ENCODE measurements around the gene CSGALNACT2.

CSGALNACT2 gene

DNA sequence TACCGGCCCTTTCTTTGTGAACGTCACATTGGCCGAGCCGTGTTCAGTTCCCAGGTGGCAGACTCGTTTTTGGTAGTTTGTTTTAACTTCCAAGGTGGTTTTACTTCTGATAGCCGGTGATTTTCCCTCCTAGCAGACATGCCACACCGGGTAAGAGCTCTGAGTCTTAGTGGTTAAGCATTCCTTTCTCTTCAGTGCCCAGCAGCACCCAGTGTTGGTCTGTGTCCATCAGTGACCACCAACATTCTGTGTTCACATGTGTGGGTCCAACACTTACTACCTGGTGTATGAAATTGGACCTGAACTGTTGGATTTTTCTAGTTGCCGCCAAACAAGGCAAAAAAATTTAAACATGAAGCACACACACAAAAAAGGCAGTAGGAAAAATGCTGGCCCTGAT lies 9.9 kb upstream of the CSGALNACT2 start:
- no peak overlapping the region for H3K4me3 ChIP-seq (ENCODE audit: low read length)
- no peak overlapping the region for H3K27ac ChIP-seq (ENCODE audit: low read length)
- no peaks in the 10 kb centered on the region for H3K36me3 ChIP-seq (ENCODE audit: control insufficient read depth, low read depth, low read length)
- no peaks in the 10 kb centered on the region for H3K9me3 ChIP-seq (ENCODE audit: control insufficient read depth, low read depth, low read length)
- H3K9ac ChIP-seq (ENCODE audit: low read length), result no peak overlapping the region
- no peaks in the 10 kb centered on the region for H3K27me3 ChIP-seq (ENCODE audit: control insufficient read depth, insufficient read depth, low read length)
- H3K4me1 ChIP-seq (ENCODE audit: control insufficient read depth, low read depth, low read length), result no peaks in the 10 kb centered on the region

DNA sequence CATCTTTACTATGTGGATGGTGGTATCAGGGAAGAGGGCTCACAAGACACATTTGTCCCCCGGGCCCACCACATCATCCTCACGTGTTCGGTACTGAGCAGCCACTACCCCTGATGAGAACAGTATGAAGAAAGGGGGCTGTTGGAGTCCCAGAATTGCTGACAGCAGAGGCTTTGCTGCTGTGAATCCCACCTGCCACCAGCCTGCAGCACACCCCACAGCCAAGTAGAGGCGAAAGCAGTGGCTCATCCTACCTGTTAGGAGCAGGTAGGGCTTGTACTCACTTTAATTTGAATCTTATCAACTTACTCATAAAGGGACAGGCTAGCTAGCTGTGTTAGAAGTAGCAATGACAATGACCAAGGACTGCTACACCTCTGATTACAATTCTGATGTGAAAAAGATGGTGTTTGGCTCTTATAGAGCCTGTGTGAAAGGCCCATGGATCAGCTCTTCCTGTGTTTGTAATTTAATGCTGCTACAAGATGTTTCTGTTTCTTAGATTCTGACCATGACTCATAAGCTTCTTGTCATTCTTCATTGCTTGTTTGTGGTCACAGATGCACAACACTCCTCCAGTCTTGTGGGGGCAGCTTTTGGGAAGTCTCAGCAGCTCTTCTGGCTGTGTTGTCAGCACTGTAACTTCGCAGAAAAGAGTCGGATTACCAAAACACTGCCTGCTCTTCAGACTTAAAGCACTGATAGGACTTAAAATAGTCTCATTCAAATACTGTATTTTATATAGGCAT lies 9.1 kb upstream of the CSGALNACT2 start:
- Histone ChIP-seq H3K4me1 (ENCODE audit: control insufficient read depth, low read depth, low read length) (no peaks in the 10 kb centered on the region), H3K27ac (ENCODE audit: low read length) (no peak overlapping the region), H3K9ac (ENCODE audit: low read length) (no peak overlapping the region), H3K9me3 (ENCODE audit: control insufficient read depth, low read depth, low read length) (no peaks in the 10 kb centered on the region), H3K27me3 (ENCODE audit: control insufficient read depth, insufficient read depth, low read length) (no peaks in the 10 kb centered on the region), H3K36me3 (ENCODE audit: control insufficient read depth, low read depth, low read length) (no peaks in the 10 kb centered on the region), H3K4me3 (ENCODE audit: low read length) (no peak overlapping the region)

DNA sequence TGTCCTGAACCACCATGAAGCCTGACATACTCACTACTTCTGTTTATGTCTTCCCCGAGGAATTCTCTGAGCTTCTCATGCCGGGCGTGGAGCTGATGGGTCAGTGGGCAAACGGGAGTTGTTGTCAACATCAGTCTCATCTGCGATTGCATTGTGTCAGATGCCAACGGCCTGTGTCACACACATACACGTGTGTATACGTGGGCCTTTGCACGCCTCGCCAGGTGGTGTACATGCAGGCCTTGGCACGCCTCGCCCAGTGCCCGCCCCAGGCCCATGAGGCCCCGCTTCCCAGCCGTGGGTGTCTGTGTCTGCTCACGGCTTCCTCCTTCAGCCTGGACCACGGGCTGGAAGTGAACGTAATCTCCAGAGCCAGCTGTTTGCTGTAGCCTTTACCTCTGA lies 7.5 kb upstream of the CSGALNACT2 start:
- no peaks in the 10 kb centered on the region for H3K36me3 ChIP-seq (ENCODE audit: control insufficient read depth, low read depth, low read length)
- no peaks in the 10 kb centered on the region for H3K27me3 ChIP-seq (ENCODE audit: control insufficient read depth, insufficient read depth, low read length)
- no peaks in the 10 kb centered on the region for H3K4me1 ChIP-seq (ENCODE audit: control insufficient read depth, low read depth, low read length)
- no peak overlapping the region for H3K9ac ChIP-seq (ENCODE audit: low read length)
- H3K9me3 ChIP-seq (ENCODE audit: control insufficient read depth, low read depth, low read length), result no peaks in the 10 kb centered on the region
- no peak overlapping the region for H3K27ac ChIP-seq (ENCODE audit: low read length)
- no peak overlapping the region for H3K4me3 ChIP-seq (ENCODE audit: low read length)

DNA sequence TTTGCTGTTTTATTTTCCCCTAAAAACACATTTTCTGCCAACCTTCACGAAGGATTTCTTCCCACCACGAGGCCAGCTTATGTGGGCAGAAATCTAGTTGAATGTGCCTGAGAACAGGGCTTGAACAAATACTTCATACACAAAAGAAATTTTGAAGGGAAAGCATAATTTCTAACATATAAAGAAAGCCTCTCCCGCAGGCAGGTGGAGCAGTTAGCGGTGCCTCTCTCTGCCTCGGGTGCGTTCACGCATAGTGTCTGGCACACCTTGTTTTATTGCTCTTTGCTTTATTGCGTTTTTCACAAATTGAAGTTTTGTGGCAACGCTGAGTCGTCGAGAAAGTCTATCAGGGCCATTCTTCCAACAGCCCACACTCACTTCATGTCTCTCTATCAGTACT lies 7.0 kb upstream of the CSGALNACT2 start:
- Histone ChIP-seq H3K27ac (ENCODE audit: low read length) (no peak overlapping the region), H3K9ac (ENCODE audit: low read length) (no peak overlapping the region), H3K4me3 (ENCODE audit: low read length) (no peak overlapping the region), H3K4me1 (ENCODE audit: control insufficient read depth, low read depth, low read length) (no peaks in the 10 kb centered on the region), H3K9me3 (ENCODE audit: control insufficient read depth, low read depth, low read length) (no peaks in the 10 kb centered on the region), H3K36me3 (ENCODE audit: control insufficient read depth, low read depth, low read length) (no peaks in the 10 kb centered on the region), H3K27me3 (ENCODE audit: control insufficient read depth, insufficient read depth, low read length) (no peaks in the 10 kb centered on the region)

DNA sequence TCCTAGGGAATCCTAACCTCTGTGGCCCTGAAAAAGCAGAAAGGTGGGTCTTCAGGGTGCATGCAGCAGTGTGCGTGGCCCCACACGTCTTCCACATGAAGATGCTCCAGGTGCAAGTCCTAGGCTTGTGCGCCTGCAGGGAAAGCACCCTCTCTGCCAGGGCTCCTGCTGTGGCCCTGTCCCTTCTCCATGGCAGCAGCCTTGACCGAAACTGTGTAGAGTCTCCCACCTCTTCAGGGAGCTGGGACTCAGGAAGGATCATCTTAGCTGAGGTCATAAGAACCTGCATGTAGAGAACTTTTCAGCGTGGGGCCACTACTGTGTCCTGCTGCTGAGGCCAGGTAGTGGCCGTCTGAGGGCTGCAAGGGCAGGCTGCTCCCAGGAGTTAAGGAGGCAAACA lies 6.3 kb upstream of the CSGALNACT2 start:
- Histone ChIP-seq H3K4me3 (ENCODE audit: low read length) (no peak overlapping the region), H3K9me3 (ENCODE audit: control insufficient read depth, low read depth, low read length) (no peaks in the 10 kb centered on the region), H3K27me3 (ENCODE audit: control insufficient read depth, insufficient read depth, low read length) (peaks cover 3% of the 10 kb centered on the region), H3K9ac (ENCODE audit: low read length) (no peak overlapping the region), H3K27ac (ENCODE audit: low read length) (no peak overlapping the region), H3K36me3 (ENCODE audit: control insufficient read depth, low read depth, low read length) (no peaks in the 10 kb centered on the region), H3K4me1 (ENCODE audit: control insufficient read depth, low read depth, low read length) (no peaks in the 10 kb centered on the region)

DNA sequence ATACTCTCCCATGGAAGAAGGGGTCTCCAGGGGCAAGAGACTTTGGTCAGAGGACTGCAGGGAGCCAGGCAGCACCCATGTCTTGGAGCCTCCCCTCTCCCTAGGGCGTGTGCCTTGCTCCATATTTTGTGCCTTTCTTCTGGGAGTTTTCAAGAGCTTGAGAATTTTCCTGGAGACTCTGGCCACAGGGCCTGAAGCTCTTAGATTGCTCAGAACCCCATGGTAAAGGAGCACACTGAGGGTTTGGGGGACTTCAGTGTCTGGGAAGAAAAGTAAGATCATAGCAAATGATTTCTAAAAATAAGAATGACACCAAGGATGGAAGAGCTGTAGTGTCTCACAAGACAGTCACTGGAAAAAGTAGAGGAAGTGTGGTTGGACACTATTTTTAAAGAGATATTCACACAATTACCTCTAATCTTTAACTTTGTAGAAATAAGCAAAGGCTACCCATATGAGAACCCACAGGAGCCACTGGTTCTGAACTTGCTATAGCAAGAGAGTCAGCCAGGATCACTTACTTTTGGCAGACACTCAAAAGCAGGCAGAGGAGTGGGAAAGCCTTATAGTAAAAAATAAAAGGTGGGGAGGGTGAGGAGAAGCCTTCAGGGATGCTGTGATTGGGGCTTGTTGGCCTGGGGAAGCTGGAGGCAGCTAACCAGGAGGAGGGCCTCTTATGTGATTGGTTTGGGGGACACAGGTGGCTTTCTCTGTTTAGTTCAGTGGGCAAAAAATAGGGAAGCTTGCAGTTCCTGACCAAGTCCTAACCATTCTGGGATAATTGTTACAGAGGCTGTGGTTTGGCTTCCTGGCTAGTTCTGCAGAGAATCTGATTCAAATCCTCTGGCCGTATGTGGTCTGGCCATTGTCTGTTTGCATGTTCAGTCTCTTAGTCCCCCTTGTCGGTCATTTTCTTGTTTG lies 5.1 kb upstream of the CSGALNACT2 start:
- Histone ChIP-seq H3K27ac (ENCODE audit: low read length) (no peak overlapping the region), H3K9me3 (ENCODE audit: control insufficient read depth, low read depth, low read length) (no peaks in the 10 kb centered on the region), H3K4me1 (ENCODE audit: control insufficient read depth, low read depth, low read length) (no peaks in the 10 kb centered on the region), H3K36me3 (ENCODE audit: control insufficient read depth, low read depth, low read length) (no peaks in the 10 kb centered on the region), H3K9ac (ENCODE audit: low read length) (no peak overlapping the region), H3K27me3 (ENCODE audit: control insufficient read depth, insufficient read depth, low read length) (peaks cover 9% of the 10 kb centered on the region), H3K4me3 (ENCODE audit: low read length) (no peak overlapping the region)

DNA sequence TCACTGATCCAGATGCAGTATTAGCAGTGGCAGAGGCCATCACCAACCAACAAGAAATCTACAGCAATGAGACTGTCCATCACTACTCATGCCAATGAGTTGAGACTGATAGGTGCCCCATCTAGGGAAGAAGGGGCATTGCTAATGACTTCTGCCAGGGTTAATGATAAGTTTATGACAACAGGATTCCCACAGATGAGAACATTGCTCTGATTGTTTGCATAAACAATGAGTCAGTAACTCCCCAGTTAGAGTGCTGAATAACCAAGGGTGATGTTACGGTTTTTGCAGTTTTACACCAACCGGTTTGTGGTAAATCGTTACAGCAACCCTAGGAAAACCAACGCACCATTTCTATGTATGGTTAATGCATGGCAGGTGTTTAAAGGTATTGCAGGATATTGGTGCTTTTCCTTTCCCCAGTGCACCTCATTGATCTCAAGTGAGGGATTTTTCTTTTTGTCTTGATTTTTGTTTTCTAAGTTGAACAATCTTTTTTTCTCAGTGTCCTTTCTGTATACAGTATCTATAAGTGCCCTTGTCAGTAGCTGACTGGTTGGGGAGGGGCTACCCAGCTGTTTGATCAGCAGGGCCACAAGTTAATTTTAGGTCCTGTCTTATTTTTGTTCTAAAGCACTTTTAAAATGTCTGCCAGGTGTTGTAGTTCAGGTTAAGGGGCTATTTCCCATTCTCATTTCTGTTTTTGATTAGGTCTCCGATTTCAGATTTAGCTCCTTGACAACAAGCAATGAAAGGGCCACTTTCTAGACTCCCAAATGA lies 3.9 kb upstream of the CSGALNACT2 start:
- H3K9me3 ChIP-seq (ENCODE audit: control insufficient read depth, low read depth, low read length), result no peaks in the 10 kb centered on the region
- H3K27me3 ChIP-seq (ENCODE audit: control insufficient read depth, insufficient read depth, low read length), result peaks cover 16% of the 10 kb centered on the region
- no peak overlapping the region for H3K9ac ChIP-seq (ENCODE audit: low read length)
- no peak overlapping the region for H3K4me3 ChIP-seq (ENCODE audit: low read length)
- H3K36me3 ChIP-seq (ENCODE audit: control insufficient read depth, low read depth, low read length), result no peaks in the 10 kb centered on the region
- no peak overlapping the region for H3K27ac ChIP-seq (ENCODE audit: low read length)
- H3K4me1 ChIP-seq (ENCODE audit: control insufficient read depth, low read depth, low read length), result no peaks in the 10 kb centered on the region

DNA sequence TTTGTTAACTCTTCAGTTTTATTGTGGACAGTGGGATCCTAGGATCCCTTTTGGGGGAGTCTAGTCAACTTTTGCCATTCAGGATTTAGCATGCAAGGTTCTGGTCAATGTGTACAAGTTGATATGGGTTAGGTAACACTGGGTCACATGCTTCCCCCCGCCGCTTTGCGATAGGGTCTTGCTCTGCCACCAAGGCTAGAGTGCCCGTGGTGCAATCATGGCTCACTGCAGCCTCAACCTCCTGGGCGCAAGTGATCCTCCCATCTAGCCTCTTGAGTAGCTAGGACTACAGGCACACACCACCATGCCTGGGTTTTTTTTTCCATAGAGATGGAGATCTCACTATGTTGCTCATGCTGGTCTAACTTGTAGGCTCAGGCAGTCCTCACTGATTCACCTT lies 3.2 kb upstream of the CSGALNACT2 start:
- Histone ChIP-seq H3K4me1 (ENCODE audit: control insufficient read depth, low read depth, low read length) (no peaks in the 10 kb centered on the region), H3K27me3 (ENCODE audit: control insufficient read depth, insufficient read depth, low read length) (peaks cover 23% of the 10 kb centered on the region), H3K36me3 (ENCODE audit: control insufficient read depth, low read depth, low read length) (no peaks in the 10 kb centered on the region), H3K27ac (ENCODE audit: low read length) (no peak overlapping the region), H3K4me3 (ENCODE audit: low read length) (no peak overlapping the region), H3K9ac (ENCODE audit: low read length) (no peak overlapping the region), H3K9me3 (ENCODE audit: control insufficient read depth, low read depth, low read length) (no peaks in the 10 kb centered on the region)

DNA sequence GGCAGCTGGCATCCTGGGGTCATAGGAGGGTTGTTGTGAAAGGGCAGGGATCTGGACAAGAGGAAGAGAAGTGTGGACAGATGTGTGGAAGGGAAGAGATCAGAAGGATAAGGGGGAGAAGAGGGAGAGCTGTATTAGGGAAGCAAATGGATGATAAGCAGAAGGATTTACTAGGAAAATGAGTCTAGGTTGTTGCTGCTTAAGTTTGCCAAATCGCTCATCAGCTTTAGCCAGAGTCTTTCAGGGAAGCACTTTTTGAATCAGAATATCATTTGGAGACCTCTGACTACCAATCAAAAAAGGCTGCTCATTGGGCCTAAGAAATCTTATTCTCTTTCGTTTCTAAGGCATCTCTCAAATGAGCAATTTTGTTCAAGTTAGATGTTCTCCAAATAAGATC lies 2.6 kb upstream of the CSGALNACT2 start:
- Histone ChIP-seq H3K36me3 (ENCODE audit: control insufficient read depth, low read depth, low read length) (no peaks in the 10 kb centered on the region), H3K4me1 (ENCODE audit: control insufficient read depth, low read depth, low read length) (no peaks in the 10 kb centered on the region), H3K4me3 (ENCODE audit: low read length) (no peak overlapping the region), H3K27ac (ENCODE audit: low read length) (no peak overlapping the region), H3K9ac (ENCODE audit: low read length) (no peak overlapping the region), H3K9me3 (ENCODE audit: control insufficient read depth, low read depth, low read length) (no peaks in the 10 kb centered on the region), H3K27me3 (ENCODE audit: control insufficient read depth, insufficient read depth, low read length) (peaks cover 23% of the 10 kb centered on the region)

DNA sequence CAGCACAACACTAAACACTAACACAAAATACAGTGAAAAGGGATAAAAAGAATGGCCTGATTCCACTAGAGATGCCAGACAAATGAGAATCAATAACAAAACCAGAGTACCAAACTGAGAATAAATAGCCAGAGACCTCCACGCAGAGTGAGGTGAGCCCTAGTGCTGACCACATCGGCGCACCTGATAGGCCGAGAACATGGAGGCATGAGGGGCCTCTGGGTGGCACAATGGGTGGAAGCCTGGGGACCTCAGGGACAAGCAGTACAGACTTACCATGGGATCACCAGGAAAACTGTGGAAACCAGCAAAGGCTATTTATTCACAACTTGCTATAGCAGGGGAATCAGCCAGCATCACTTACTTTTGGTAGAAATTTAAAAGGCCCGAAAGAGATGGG lies 1.8 kb upstream of the CSGALNACT2 start:
- Histone ChIP-seq H3K4me3 (ENCODE audit: low read length) (no peak overlapping the region), H3K27me3 (ENCODE audit: control insufficient read depth, insufficient read depth, low read length) (peaks cover 23% of the 10 kb centered on the region), H3K9ac (ENCODE audit: low read length) (no peak overlapping the region), H3K4me1 (ENCODE audit: control insufficient read depth, low read depth, low read length) (no peaks in the 10 kb centered on the region), H3K36me3 (ENCODE audit: control insufficient read depth, low read depth, low read length) (no peaks in the 10 kb centered on the region), H3K27ac (ENCODE audit: low read length) (no peak overlapping the region), H3K9me3 (ENCODE audit: control insufficient read depth, low read depth, low read length) (no peaks in the 10 kb centered on the region)

DNA sequence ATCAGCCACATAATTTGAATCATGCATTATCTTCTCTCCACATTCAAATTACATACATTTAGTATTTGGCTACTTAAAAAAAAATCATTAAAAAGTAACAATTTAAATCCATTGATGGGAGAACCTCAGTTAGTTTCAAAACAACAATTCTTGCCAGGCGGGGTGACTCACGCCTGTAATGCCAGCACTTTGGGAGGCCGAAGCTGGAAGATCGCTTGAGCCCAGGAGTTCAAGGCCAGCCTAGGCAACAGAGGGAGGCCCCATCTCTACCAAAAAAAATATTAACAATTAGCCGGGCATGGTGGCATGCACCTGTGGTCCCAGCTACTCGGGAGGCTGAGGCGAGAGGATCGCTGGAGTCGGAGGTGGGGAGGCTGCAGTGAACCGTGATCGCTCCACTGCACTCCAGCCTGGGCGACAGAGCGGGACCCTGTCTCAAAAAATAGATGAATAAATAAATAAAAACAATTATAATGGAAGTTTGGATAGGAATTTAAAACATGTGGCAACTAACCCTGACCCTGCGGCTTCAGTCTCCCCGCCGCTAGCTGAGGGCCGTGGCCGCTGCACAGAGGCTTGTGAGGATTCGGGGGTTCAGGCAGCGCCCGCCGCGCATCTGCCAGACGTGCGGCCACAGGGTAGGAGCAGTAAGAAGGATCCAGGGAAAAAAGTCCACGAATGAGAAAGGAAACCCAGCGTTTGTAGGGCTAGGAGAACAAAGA lies 1.1 kb upstream of the CSGALNACT2 start:
- Histone ChIP-seq H3K4me1 (ENCODE audit: control insufficient read depth, low read depth, low read length) (no peaks in the 10 kb centered on the region), H3K36me3 (ENCODE audit: control insufficient read depth, low read depth, low read length) (no peaks in the 10 kb centered on the region), H3K27ac (ENCODE audit: low read length) (no peak overlapping the region), H3K27me3 (ENCODE audit: control insufficient read depth, insufficient read depth, low read length) (peaks cover 23% of the 10 kb centered on the region), H3K4me3 (ENCODE audit: low read length) (peak overlapping the region; percentile 87), H3K9ac (ENCODE audit: low read length) (peak overlapping the region; percentile 49), H3K9me3 (ENCODE audit: control insufficient read depth, low read depth, low read length) (no peaks in the 10 kb centered on the region)
